H1 (cell line): ENCODE results near the gene PALD1. TPM values are rescaled to one million over a fixed set of nuclear protein-coding genes. Genes with fewer than 3 reads are reported as not detected.

Experiments used
- CTCF ChIA-PET: fragments of 300-600 bp; sonication (Branson Sonifier 250); formaldehyde crosslinking; loops from one replicate; lab custom pipeline; 2021; ENCODE audit not compliant: partially characterized antibody; lab: Charles Lee
- POLR2A ChIA-PET: fragments of 300-600 bp; sonication (Branson Sonifier 250); formaldehyde crosslinking; loops from one replicate; lab custom pipeline; 2021; ENCODE audit warnings: inconsistent platforms; ENCODE audit not compliant: partially characterized antibody; lab: Charles Lee
- DNase-seq, 2 experiments: peaks; one replicate each; pipeline versions ENCODE4 v3.0.0 to v3.0.0-alpha.2; 2010 to 2022; ENCODE audit warnings: low spot score in 2 of 2, low read depth in 1 of 2, mixed read lengths in 1 of 2
- FAIRE-seq: peaks from 2 replicates; lab custom pipeline; 2011; peaks lifted over from hg19 to GRCh38; lab: Jason Lieb, UNC
- H2AFZ ChIP-seq: 2 replicates; pipeline ENCODE4 v1.8.1; 2012; ENCODE audit warnings: low read length, inconsistent platforms
- H2AK5ac ChIP-seq: 2 replicates; pipeline ENCODE4 v1.6.1; 2013; ENCODE audit warnings: low read depth, low read length
- H2BK120ac ChIP-seq: replicated peaks from 2 replicates; pipeline ENCODE3; 2013; ENCODE audit warnings: low read depth, low read length, inconsistent platforms
- H2BK12ac ChIP-seq: 2 replicates; pipeline ENCODE4 v1.6.1; 2013; ENCODE audit warnings: low read depth, low read length
- H2BK15ac ChIP-seq: 2 replicates; pipeline ENCODE4 v1.6.1; 2013; ENCODE audit warnings: low read length
- H2BK20ac ChIP-seq: 2 replicates; pipeline ENCODE4 v1.6.1; 2013; ENCODE audit warnings: low read length
- H2BK5ac ChIP-seq: 2 replicates; pipeline ENCODE4 v1.6.1; 2013; ENCODE audit warnings: low read depth, low read length
- H3K14ac ChIP-seq: 2 replicates; pipeline ENCODE4 v1.6.1; 2013; ENCODE audit warnings: inconsistent platforms; ENCODE audit not compliant: insufficient read length
- H3K18ac ChIP-seq: 2 replicates; pipeline ENCODE4 v1.6.1; 2013; ENCODE audit warnings: low read length; ENCODE audit errors: extremely low read depth
- H3K23ac ChIP-seq: 2 replicates; pipeline ENCODE4 v1.6.1; 2013; ENCODE audit warnings: inconsistent platforms; ENCODE audit not compliant: insufficient read length
- H3K23me2 ChIP-seq: 2 replicates; pipeline ENCODE4 v1.6.1; 2013; ENCODE audit warnings: low read depth, low read length
- H3K27ac ChIP-seq: 2 replicates; pipeline ENCODE4 v1.6.1; 2011; ENCODE audit warnings: low read depth, low read length, inconsistent platforms
- H3K27me3 ChIP-seq, 4 experiments: replicated peaks in 1 of 4; 1 replicate in 1 of 4; 2 replicates in 3 of 4; pipeline versions ENCODE4 v1.6.1 to v1.8.1; 2011 to 2013; ENCODE audit warnings: low read length in 3 of 4, mild to moderate bottlenecking in 3 of 4, inconsistent platforms in 2 of 4, mixed read lengths in 2 of 4, moderate library complexity in 1 of 4; ENCODE audit not compliant: control insufficient read depth in 3 of 4, insufficient read depth in 3 of 4; ENCODE audit errors: extremely low read depth in 1 of 4
- H3K36me3 ChIP-seq, 4 experiments: 2 replicates each; pipeline versions ENCODE4 v1.6.1 to v1.8.1; 2011 to 2013; ENCODE audit warnings: mild to moderate bottlenecking in 4 of 4, low read length in 3 of 4, moderate library complexity in 2 of 4, control low read depth in 1 of 4, inconsistent platforms in 1 of 4; ENCODE audit not compliant: insufficient read depth in 4 of 4, control insufficient read depth in 2 of 4
- H3K4ac ChIP-seq: replicated peaks from 2 replicates; pipeline ENCODE3; 2013; ENCODE audit warnings: low read length, low read depth, mixed read lengths, inconsistent platforms; ENCODE audit not compliant: insufficient read length
- H3K4me1 ChIP-seq, 4 experiments: replicated peaks in 1 of 4; 1 replicate in 1 of 4; 2 replicates in 3 of 4; pipeline versions ENCODE4 v1.6.1 to v1.8.1; 2011 to 2013; ENCODE audit warnings: low read length in 3 of 4, inconsistent platforms in 2 of 4, mixed read lengths in 1 of 4; ENCODE audit not compliant: insufficient read depth in 4 of 4, control insufficient read depth in 3 of 4
- H3K4me2 ChIP-seq, 2 experiments: 2 replicates each; pipeline versions ENCODE4 v1.6.1 to v1.8.1; 2011 to 2013; ENCODE audit warnings: low read depth in 2 of 2, low read length in 2 of 2, control low read depth in 1 of 2, inconsistent platforms in 1 of 2, mild to moderate bottlenecking in 1 of 2; ENCODE audit not compliant: insufficient read depth in 1 of 2
- H3K4me3 ChIP-seq, 4 experiments: fragments of 200-600, 300-600 bp in 1 of 4; sonication (generic), shearing (Covaris generic), sonication (Bioruptor Twin) in 1 of 4; 2 replicates each; pipeline versions ENCODE4 v1.5.1 to v1.8.1; 2011 to 2016; ENCODE audit warnings: low read length in 4 of 4, low read depth in 3 of 4, control low read depth in 2 of 4, inconsistent platforms in 2 of 4, mild to moderate bottlenecking in 2 of 4, mixed read lengths in 1 of 4, moderate library complexity in 1 of 4; ENCODE audit not compliant: insufficient read depth in 2 of 4; ENCODE audit errors: extremely low read depth in 1 of 4
- H3K56ac ChIP-seq: replicated peaks from 2 replicates; pipeline ENCODE3; 2013; ENCODE audit warnings: low read depth, mild to moderate bottlenecking, mixed read lengths, low read length, inconsistent platforms; ENCODE audit not compliant: insufficient read length
- H3K79me1 ChIP-seq: 2 replicates; pipeline ENCODE4 v1.6.1; 2013; ENCODE audit warnings: low read depth, low read length, control low read depth
- H3K79me2 ChIP-seq, 2 experiments: 2 replicates each; pipeline versions ENCODE4 v1.6.1 to v1.8.1; 2012 to 2013; ENCODE audit warnings: low read length in 2 of 2, mild to moderate bottlenecking in 2 of 2, inconsistent platforms in 1 of 2; ENCODE audit not compliant: insufficient read depth in 2 of 2, control insufficient read depth in 1 of 2
- H3K9ac ChIP-seq, 4 experiments: replicated peaks in 1 of 4; 1 replicate in 1 of 4; 2 replicates in 3 of 4; pipeline versions ENCODE4 v1.6.1 to v1.8.1; 2011 to 2013; ENCODE audit warnings: low read depth in 3 of 4, low read length in 3 of 4, control low read depth in 2 of 4, mild to moderate bottlenecking in 2 of 4, moderate library complexity in 2 of 4, inconsistent platforms in 1 of 4; ENCODE audit errors: extremely low read depth in 1 of 4
- H3K9me3 ChIP-seq, 2 experiments: 2 replicates each; pipeline versions ENCODE4 v1.6.1 to v1.8.1; 2012 to 2013; ENCODE audit warnings: mild to moderate bottlenecking in 2 of 2, moderate library complexity in 2 of 2, control low read depth in 1 of 2, inconsistent platforms in 1 of 2, low read depth in 1 of 2, low read length in 1 of 2, mixed read lengths in 1 of 2; ENCODE audit not compliant: insufficient read depth in 2 of 2
- H4K20me1 ChIP-seq, 2 experiments: replicated peaks in 1 of 2; 2 replicates each; pipeline versions ENCODE3 to v1.8.1; 2011 to 2013; ENCODE audit warnings: inconsistent platforms in 2 of 2, low read length in 2 of 2, mild to moderate bottlenecking in 1 of 2; ENCODE audit not compliant: insufficient read depth in 2 of 2, control insufficient read depth in 1 of 2
- H4K5ac ChIP-seq: 2 replicates; pipeline ENCODE4 v1.6.1; 2013; ENCODE audit warnings: low read length, low read depth, mixed read lengths, inconsistent platforms; ENCODE audit not compliant: insufficient read length
- H4K8ac ChIP-seq: 2 replicates; pipeline ENCODE4 v1.8.0; 2013; ENCODE audit warnings: mild to moderate bottlenecking, moderate library complexity, low read length, inconsistent platforms; ENCODE audit not compliant: insufficient read depth; ENCODE audit errors: extremely low read depth
- H4K91ac ChIP-seq: replicated peaks from 2 replicates; pipeline ENCODE3; 2013; ENCODE audit warnings: low read length, mixed read lengths, inconsistent platforms; ENCODE audit not compliant: insufficient read length
- BACH1 ChIP-seq: IDR thresholded peaks from 2 replicates; pipeline ENCODE4 v1.6.1; 2012; ENCODE audit warnings: low read length, improper control_type of control experiment
- CBX5 ChIP-seq: fragments of 300-800, 300-1000 bp; sonication (generic); IDR thresholded peaks from 2 replicates; pipeline ENCODE4 v1.7.1; 2016; ENCODE audit warnings: antibody characterized with exemption, low read length, low read depth
- E2F6 ChIP-seq: IDR thresholded peaks from 2 replicates; pipeline ENCODE4 v1.6.1; 2012; ENCODE audit warnings: inconsistent platforms
- EZH2 ChIP-seq: fragments of 200-600 bp; sonication (generic); IDR thresholded peaks from 2 replicates; pipeline ENCODE4 v1.7.1; 2012; ENCODE audit warnings: low read depth, mild to moderate bottlenecking, moderate library complexity, low read length, inconsistent platforms; ENCODE audit not compliant: severe bottlenecking
- HDAC6 ChIP-seq: IDR thresholded peaks from one replicate; pipeline ENCODE4 v1.7.1; 2012; ENCODE audit warnings: low read depth, mild to moderate bottlenecking, inconsistent platforms, low read length, moderate library complexity
- KDM1A ChIP-seq: fragments of 200-600, 300-600 bp; sonication (generic); IDR thresholded peaks from 2 replicates; pipeline ENCODE4 v1.7.1; 2016; ENCODE audit warnings: mild to moderate bottlenecking, low read length, borderline replicate concordance
- KDM5A ChIP-seq: fragments of 200-600 bp; IDR thresholded peaks from 2 replicates; pipeline ENCODE4 v1.7.1; 2012; ENCODE audit warnings: mild to moderate bottlenecking, low read length, inconsistent platforms, mixed read lengths
- POU5F1 ChIP-seq: IDR thresholded peaks from 2 replicates; pipeline ENCODE4 v1.6.1; 2011; ENCODE audit warnings: low read depth, mild to moderate bottlenecking, low read length, moderate library complexity
- SIRT6 ChIP-seq: IDR thresholded peaks from one replicate; pipeline ENCODE4 v1.7.1; 2012; ENCODE audit warnings: low read length, inconsistent platforms
- SUZ12 ChIP-seq: fragments of 200-600 bp; sonication (generic); IDR thresholded peaks from 2 replicates; pipeline ENCODE4 v1.6.1; 2012; ENCODE audit warnings: mild to moderate bottlenecking, inconsistent platforms, low read length, moderate library complexity, mixed read lengths
- TAF1 ChIP-seq: IDR thresholded peaks from 2 replicates; pipeline ENCODE4 v1.6.1; 2011; ENCODE audit warnings: mild to moderate bottlenecking, low read depth, low read length
- YY1 ChIP-seq: IDR thresholded peaks from 2 replicates; pipeline ENCODE4 v1.6.1; 2011; ENCODE audit warnings: low read depth, mild to moderate bottlenecking, low read length
- WGBS, 2 experiments: shearing (Covaris generic) in 1 of 2; methylation state at CpG; one replicate each; pipeline versions ENCODE4 v1.1.6 to v1.1.7; 2013 to 2015; ENCODE audit warnings: low lambda C conversion rate in 2 of 2, mixed read lengths in 2 of 2, inconsistent platforms in 1 of 2, low coverage in 1 of 2, missing lambda C conversion rate in 1 of 2; ENCODE audit not compliant: insufficient replicate concordance in 2 of 2, insufficient coverage in 1 of 2, insufficient read length in 1 of 2; ENCODE audit errors: extremely low coverage in 1 of 2, missing lambda C conversion rate in 1 of 2; 5-methylcytosine and 5-hydroxymethylcytosine counted together
- polyA plus RNA-seq, 7 experiments: library from polyadenylated mRNA; depleted of rRNA in 3 of 7; stranded (reverse) in 5 of 7; unstranded in 2 of 7; fragments of >200 nt in 5 of 7; fragments of 200-250 nt in 2 of 7; gene quantifications; 1 replicate in 5 of 7; 2 replicates in 1 of 7; 4 replicates in 1 of 7; pipeline versions ENCODE4 v1.2.1 to v1.2.3, GENCODE V29; 2011 to 2013; ENCODE audit warnings: missing spikeins in 2 of 7, mixed read lengths in 2 of 7
- total RNA-seq: library from RNA; stranded (reverse); fragmentation: NEBNext Ultra II Directional; extraction: Animal tissue kit (Norgen Biotek cat#: 25700); gene quantifications from 2 replicates; pipeline ENCODE4 v1.2.1, GENCODE V29; 2021

Gene PALD1
- total and polyA plus RNA-seq, 2 of the 8 experiments (the other 6 are each of a cell fraction or from before 2014, with no cell fraction given): 13.3 to 32.8 TPM

DNA sequence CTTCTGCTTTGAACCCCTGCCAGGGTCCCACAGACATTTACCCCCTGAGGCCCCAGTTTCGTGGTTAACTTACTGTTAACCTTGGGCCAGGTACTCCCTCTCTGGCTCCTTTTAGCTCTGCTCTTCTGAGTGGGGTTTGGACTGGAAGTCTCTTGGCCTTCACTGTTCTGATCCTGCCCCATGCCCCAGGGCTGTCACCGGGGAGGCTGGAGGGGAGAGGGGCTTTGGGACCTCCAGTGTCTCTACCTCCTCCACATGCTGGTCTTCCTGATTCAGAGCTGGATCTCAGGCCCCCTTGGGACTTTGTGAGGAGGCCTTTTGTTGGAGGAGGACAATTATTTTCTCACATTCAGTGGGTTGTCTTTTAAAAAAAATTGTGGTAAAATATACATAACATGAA, 12.7 kb upstream of the PALD1 start:
- Histone ChIP-seq H4K20me1 (no peaks in the 10 kb centered on the region), H2BK5ac (no peak overlapping the region), H3K56ac (no peak overlapping the region), H2BK12ac (no peak overlapping the region), H3K79me1 (no peaks in the 10 kb centered on the region), H3K9me3 (no peaks in the 10 kb centered on the region), H3K36me3 (no peaks in the 10 kb centered on the region), H2BK15ac (no peak overlapping the region), H3K4me2 (no peak overlapping the region), H2AFZ (no peak overlapping the region), H3K27me3 (peaks cover 0 to 2% (median 0%) of the 10 kb centered on the region in 4 experiments; a peak in 2 of 7 replicates), H3K18ac (no peak overlapping the region), H3K9ac (no peak overlapping the region), H2AK5ac (peak overlapping the region; percentile 26; the same call in 1 of the 2 replicates), H3K4me1 (no peaks in the 10 kb centered on the region; a peak in 1 of 7 replicates), H3K4ac (no peak overlapping the region), H3K23ac (no peak overlapping the region), H3K27ac (no peak overlapping the region), H3K23me2 (no peaks in the 10 kb centered on the region), H4K91ac (no peak overlapping the region), H2BK120ac (no peak overlapping the region), H3K4me3 (no peak overlapping the region), H4K5ac (no peak overlapping the region), H4K8ac (no peak overlapping the region), H3K14ac (no peak overlapping the region), H3K79me2 (no peaks in the 10 kb centered on the region), H2BK20ac (no peak overlapping the region)
- DNase-seq (no peak), FAIRE-seq (no peak)
- ChIA-PET POLR2A (interaction anchor here (1.6 kb wide), 1 partner anchor 10 kb away, joined by 4 read pairs; no protein-coding TSS in a partner anchor), CTCF (interaction anchor here (1.3 to 43.0 kb wide), 5 partner anchors 11 to 87 kb away, joined by 3 to 908 read pairs (median 6); no protein-coding TSS in a partner anchor)
- WGBS, 2 experiments: 90% methylated on average over 2 of the region's 2 CpGs; no CpG with 5 or more reads in 1 of the 2 experiments
- TF ChIP-seq SIRT6 (no peak), HDAC6 (no peak), POU5F1 (no peak), KDM5A (no peak), YY1 (no peak), CBX5 (no peak), E2F6 (no peak), BACH1 (no peak), EZH2 (no peak), KDM1A (no peak), TAF1 (no peak), SUZ12 (no peak)
